Muscle layer of colon (tissue), 2 donors: Measurements from ENCODE around the gene RPL18A.

Experiments used
- H3K27ac ChIP-seq: one replicate; pipeline ENCODE4 v1.7.0; 2013; ENCODE audit warnings: low read depth, mild to moderate bottlenecking, low read length, moderate library complexity
- H3K27me3 ChIP-seq, 2 donors: one replicate each; pipeline ENCODE4 v1.7.0; 2013; ENCODE audit warnings: low read length in 2 of 2, mild to moderate bottlenecking in 2 of 2; ENCODE audit not compliant: insufficient read depth in 2 of 2, control insufficient read depth in 1 of 2
- H3K36me3 ChIP-seq: one replicate; pipeline ENCODE4 v1.7.0; 2013; ENCODE audit warnings: mild to moderate bottlenecking, low read length; ENCODE audit not compliant: insufficient read depth
- H3K4me1 ChIP-seq: one replicate; pipeline ENCODE4 v1.7.0; 2013; ENCODE audit warnings: mild to moderate bottlenecking, low read length; ENCODE audit not compliant: insufficient read depth
- H3K4me3 ChIP-seq, 2 donors: one replicate each; pipeline ENCODE4 v1.7.0; 2013; ENCODE audit warnings: low read length in 2 of 2, low read depth in 1 of 2, mild to moderate bottlenecking in 1 of 2, moderate library complexity in 1 of 2
- H3K9ac ChIP-seq: one replicate; pipeline ENCODE4 v1.7.0; 2013; ENCODE audit warnings: low read length
- H3K9me3 ChIP-seq: one replicate; pipeline ENCODE4 v1.7.0; 2013; ENCODE audit warnings: mild to moderate bottlenecking, low read length
- donor health status: abdominal sarcoma.
- donor health status: Adenocarcinoma of cecum.

RPL18A gene

DNA sequence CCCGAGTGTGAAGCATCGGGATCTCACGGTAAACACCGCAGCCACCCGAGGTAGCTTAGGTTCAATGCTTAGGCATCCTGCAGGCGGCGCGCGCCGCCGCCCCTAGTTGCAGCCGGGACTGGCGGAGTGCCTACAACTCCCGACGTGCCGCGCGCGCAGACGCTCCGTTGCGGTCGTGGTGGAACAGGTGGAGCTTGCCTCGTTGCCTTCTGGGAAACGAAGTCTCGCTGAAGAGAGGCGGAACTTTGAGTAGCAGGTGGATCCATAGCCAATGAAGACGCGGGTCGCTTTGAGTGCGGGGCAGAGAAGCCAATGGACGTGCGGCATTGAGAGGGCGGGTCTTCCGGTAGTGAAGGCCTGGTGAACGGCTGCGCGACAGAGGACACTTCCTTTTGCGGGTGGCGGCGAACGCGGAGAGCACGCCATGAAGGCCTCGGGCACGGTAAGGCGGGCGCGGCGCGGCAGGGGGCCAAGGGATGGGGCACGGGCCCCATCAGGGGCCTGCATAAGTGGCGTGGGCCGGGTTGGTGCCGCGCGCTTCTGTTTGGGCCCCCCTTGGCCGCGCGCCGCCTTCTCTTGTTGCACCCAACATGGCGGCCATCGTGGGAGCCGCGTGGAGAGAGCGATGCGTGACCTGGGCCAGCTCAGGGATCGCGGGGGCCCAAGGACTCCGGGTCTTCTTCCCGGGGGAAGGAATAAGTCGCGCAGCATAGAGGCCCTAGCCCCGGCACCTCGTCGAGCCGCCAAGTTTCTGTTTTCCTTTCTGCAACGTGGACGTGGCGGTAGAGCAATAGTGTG, at the start of gene RPL18A:
RPL18A (plus strand) TSS at position 378 of the 798 bp plus-strand sequence; CDS start at position 425, 47 bp downstream.
- Histone ChIP-seq H3K27me3 (no peaks in the 10 kb centered on the region), H3K4me1 (peaks cover 17% of the 10 kb centered on the region), H3K4me3 (peak within 1 kb of the TSS; percentile 96 to 100), H3K9me3 (no peaks in the 10 kb centered on the region), H3K36me3 (peaks cover 30% of the 10 kb centered on the region), H3K9ac (peak within 1 kb of the TSS; percentile 96), H3K27ac (peak within 1 kb of the TSS; percentile 90)

- Histone ChIP-seq H3K9ac (no peak overlapping the region), H3K9me3 (no peaks in the 10 kb centered on the region), H3K27me3 (no peaks in the 10 kb centered on the region), H3K27ac (no peak overlapping the region), H3K4me1 (no peaks in the 10 kb centered on the region), H3K36me3 (no peaks in the 10 kb centered on the region), H3K4me3 (no peak overlapping the region)
These were observed 48.6 kb upstream of the RPL18A start for GRCh38 chr19:17811103-17811502.

DNA sequence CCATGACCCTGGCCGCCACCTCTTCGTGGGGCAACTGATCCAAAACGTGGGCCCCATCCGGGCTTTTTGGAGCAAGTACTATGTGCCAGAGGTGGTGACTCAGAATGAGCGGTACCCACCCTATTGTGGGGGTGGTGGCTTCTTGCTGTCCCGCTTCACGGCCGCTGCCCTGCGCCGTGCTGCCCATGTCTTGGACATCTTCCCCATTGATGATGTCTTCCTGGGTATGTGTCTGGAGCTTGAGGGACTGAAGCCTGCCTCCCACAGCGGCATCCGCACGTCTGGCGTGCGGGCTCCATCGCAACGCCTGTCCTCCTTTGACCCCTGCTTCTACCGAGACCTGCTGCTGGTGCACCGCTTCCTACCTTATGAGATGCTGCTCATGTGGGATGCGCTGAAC, 48.0 kb upstream of the RPL18A start:
- Histone ChIP-seq H3K27ac (no peak overlapping the region), H3K27me3 (no peaks in the 10 kb centered on the region), H3K36me3 (no peaks in the 10 kb centered on the region), H3K4me3 (no peak overlapping the region), H3K9me3 (no peaks in the 10 kb centered on the region), H3K4me1 (no peaks in the 10 kb centered on the region), H3K9ac (no peak overlapping the region)

DNA sequence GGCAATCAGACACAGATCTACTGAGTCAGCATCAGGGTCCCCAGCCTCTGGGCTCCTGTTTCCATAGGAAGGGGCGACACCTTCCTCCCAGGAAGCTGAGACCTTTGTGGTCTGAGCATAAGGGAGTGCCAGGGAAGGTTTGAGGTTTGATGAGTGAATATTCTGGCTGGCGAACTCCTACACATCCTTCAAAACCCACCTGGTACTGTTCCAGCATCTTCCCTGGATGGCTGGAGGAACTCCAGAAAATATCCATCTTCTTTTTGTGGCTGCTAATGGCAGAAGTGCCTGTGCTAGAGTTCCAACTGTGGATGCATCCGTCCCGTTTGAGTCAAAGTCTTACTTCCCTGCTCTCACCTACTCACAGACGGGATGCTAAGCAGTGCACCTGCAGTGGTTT, 47.6 kb upstream of the RPL18A start:
- Histone ChIP-seq H3K4me3 (no peak overlapping the region), H3K4me1 (no peaks in the 10 kb centered on the region), H3K9me3 (no peaks in the 10 kb centered on the region), H3K9ac (no peak overlapping the region), H3K27ac (no peak overlapping the region), H3K27me3 (no peaks in the 10 kb centered on the region), H3K36me3 (no peaks in the 10 kb centered on the region)

DNA sequence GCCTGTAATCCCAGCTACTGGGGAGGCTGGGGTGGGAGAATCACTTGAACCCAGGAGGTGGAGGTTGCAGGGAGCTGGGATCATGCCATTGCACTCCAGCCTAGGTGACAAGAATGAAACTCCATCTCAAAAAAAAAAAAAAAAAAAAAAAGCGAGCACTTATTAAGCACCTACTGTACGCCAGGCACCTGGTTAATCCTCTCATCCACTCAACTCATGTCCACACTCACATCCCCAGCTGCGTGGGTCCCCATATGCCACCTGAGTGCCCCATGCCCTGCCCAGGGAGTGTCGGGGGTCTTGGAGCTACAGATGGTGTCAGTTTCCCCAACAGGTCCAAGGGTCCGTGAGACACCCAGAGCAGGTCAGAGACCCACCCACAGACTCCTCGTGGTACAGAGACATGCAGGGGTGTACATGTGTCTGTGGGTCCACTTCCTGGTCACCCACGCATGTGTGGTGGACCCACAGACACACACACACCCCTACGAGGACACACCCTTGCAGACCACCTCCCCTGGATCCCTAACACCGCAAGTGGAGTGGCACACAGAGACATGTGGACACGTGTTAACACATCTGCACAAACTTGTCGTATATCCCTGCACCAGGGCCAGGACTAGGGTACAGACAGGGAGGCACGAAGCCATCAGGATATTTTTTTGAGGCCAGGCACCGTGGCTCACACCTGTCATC, 41.9 kb upstream of the RPL18A start:
- Histone ChIP-seq H3K4me3 (no peak overlapping the region), H3K9me3 (no peaks in the 10 kb centered on the region), H3K27me3 (no peaks in the 10 kb centered on the region), H3K9ac (no peak overlapping the region), H3K36me3 (no peaks in the 10 kb centered on the region), H3K4me1 (no peaks in the 10 kb centered on the region), H3K27ac (no peak overlapping the region)

DNA sequence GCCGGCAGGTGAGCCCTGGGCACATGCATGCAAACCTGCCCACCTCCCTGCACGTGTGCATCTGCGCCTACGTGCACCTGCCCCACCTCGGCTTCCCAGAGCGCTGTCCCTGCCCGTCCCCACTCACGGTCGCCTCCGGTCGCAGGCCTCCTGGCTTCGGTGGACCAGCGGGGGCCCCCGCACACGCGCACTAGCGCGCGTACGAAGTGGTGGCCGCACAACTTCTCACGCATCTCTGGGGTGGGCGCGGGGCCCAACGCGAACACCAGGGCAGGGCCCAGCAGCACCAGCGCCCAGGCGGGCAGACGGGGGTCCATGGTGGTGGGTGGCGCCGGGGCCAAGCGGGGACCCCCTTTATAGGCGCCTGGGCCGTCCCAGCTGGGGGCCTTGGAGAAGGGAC, 38.5 kb upstream of the RPL18A start, which contains the start of gene INSL3:
INSL3 (minus strand) TSS at position 330 of the 400 bp plus-strand sequence; CDS start at position 317, 13 bp downstream.
- Histone ChIP-seq H3K4me3 (no peak within 1 kb of the TSS), H3K36me3 (no peaks in the 10 kb centered on the region), H3K9ac (no peak within 1 kb of the TSS), H3K27ac (no peak within 1 kb of the TSS), H3K9me3 (no peaks in the 10 kb centered on the region), H3K4me1 (no peaks in the 10 kb centered on the region), H3K27me3 (peaks cover 0 to 6% of the 10 kb centered on the region in 2 donors)

DNA sequence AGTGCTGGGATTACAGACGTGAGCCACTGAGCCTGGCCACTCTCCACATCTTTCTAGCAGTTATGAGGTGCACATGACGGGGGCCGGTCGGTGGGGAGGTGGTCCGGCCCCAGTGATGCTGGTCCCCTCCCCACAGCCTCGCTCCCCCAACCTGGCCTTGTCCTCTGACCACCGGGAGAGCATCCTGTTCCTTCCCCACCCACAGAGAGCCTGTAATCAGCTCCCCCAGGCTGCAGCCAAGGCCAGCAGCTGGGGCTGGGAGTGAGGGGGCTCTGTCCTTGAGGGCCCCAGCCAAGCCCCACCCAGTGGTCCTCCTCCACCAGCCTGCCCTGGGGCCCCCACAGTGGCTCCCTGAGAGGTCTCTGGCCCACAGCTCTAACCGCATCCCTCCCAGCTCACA, 35.4 kb upstream of the RPL18A start:
- Histone ChIP-seq H3K9me3 (no peaks in the 10 kb centered on the region), H3K4me1 (no peaks in the 10 kb centered on the region), H3K4me3 (no peak overlapping the region), H3K27me3 (peaks cover 0 to 6% of the 10 kb centered on the region in 2 donors), H3K36me3 (no peaks in the 10 kb centered on the region), H3K27ac (no peak overlapping the region), H3K9ac (no peak overlapping the region)

DNA sequence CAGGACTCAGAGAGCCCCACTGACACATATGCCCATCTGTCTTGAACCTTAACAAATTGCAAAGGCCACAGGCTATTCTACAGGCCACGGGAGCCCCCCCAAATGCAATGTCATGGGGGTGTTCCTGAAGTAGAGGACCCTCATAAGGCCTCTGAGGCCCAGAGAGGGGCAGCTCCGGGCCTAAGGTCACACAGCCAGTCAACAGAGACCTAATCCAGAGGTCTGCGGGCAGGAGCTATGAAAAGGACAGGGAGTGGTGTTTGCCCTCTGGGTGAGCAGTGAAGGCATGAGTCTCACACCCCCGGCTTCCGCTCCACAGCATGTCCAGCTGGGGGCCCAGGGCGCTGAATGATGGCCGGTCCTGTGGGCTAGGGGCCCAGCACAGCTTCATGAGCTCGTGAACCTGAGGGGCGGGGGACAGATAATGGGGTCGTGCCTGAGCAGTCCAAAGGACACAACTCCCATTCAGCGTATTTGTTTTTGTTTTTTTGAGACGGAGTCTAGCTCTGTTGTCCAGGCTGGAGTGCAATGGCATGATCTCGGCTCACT, 33.1 kb upstream of the RPL18A start:
- no peaks in the 10 kb centered on the region for H3K36me3 ChIP-seq
- no peaks in the 10 kb centered on the region for H3K4me1 ChIP-seq
- no peak overlapping the region for H3K9ac ChIP-seq
- no peak overlapping the region for H3K27ac ChIP-seq
- no peak overlapping the region for H3K4me3 ChIP-seq
- peaks cover 0 to 22% of the 10 kb centered on the region in 2 donors for H3K27me3 ChIP-seq
- H3K9me3 ChIP-seq = no peaks in the 10 kb centered on the region

GRCh38 chr19:17829855-17830566, 29.7 kb upstream of the RPL18A start:
- Histone ChIP-seq H3K4me1 (no peaks in the 10 kb centered on the region), H3K4me3 (peak overlapping the region in 1 of 2 donors; percentile 38), H3K9me3 (no peaks in the 10 kb centered on the region), H3K27ac (no peak overlapping the region), H3K27me3 (peaks cover 0 to 31% of the 10 kb centered on the region in 2 donors), H3K36me3 (no peaks in the 10 kb centered on the region), H3K9ac (no peak overlapping the region)

DNA sequence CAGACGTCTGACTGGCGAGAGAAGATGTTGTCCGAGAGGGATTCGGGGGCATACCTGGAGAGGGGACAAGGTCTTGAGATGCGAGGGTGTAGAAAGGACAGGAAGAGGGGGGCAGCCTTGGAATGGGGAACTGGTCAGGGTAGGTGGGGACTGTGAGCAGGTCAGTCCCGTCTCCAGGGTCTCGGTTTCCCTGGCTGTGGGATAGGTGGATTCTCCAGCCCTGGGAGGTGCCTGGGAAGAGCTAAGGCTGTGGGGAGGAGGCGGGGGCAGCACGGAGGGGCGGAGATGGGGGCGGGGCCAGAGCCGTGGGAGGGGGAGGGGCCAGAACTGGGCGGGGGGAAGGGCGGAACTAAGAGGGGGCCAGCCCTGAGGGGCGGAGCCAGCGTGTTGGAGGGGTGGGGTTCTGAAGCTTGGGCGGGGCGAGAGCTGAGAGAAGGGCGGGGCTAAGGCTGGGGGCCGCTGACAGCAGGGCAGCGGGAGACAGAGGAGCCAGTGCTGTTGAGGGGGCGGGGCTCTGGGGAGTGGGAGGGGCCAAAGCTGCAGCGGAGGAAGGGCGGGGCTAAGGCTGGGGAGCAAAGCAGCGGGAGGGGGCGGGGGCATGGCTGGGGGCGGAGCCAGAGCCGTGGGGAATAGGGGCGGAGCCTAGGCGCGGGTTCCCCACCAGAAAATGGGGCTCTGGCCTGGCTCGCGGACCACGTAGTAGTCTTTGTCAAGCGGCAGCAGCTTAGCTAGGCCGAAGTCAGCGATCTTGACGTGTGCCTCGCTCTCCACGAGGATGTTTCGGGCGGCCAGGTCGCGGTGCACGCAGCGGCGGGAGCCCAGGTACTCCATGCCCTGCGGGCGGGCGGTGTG, 28.9 kb upstream of the RPL18A start:
- Histone ChIP-seq H3K27me3 (peaks cover 0 to 31% of the 10 kb centered on the region in 2 donors), H3K4me1 (no peaks in the 10 kb centered on the region), H3K9me3 (no peaks in the 10 kb centered on the region), H3K9ac (no peak overlapping the region), H3K4me3 (peak overlapping the region in 1 of 2 donors; percentile 38), H3K36me3 (no peaks in the 10 kb centered on the region), H3K27ac (no peak overlapping the region)
